B cell (primary cell): Measurements from ENCODE around the gene SLC6A6. TPM values are rescaled to one million over a fixed set of nuclear protein-coding genes. Genes with fewer than 3 reads are reported as not detected.

Experiments
- ATAC-seq: fragments of 200-7000 bp; cut with Tn5 transposase; one replicate; pipeline ENCODE4 v1.10.0; 2021; ENCODE audit warnings: low read depth, mild to moderate bottlenecking, moderate number of reproducible peaks, moderate library complexity
- CTCF ChIA-PET: fragments of 350-600 bp; sonication (Branson Sonifier 250); formaldehyde crosslinking; loops from one replicate; lab custom pipeline; 2021; ENCODE audit warnings: antibody characterized with exemption, inconsistent platforms; lab: Charles Lee
- POLR2A ChIA-PET: fragments of 350-600 bp; sonication (Branson Sonifier 250); formaldehyde crosslinking; loops from one replicate; lab custom pipeline; 2021; ENCODE audit warnings: antibody characterized with exemption; lab: Charles Lee
- DNase-seq: peaks from one replicate; pipeline ENCODE4 v3.0.0; 2013
- H2AFZ ChIP-seq: 2 replicates; pipeline ENCODE4 v1.6.1; 2012; ENCODE audit warnings: mild to moderate bottlenecking, low read depth, low read length; ENCODE audit not compliant: insufficient read depth, poor library complexity, severe bottlenecking
- H3K27ac ChIP-seq, 2 donors: 1 replicate in 1 of 2; 2 replicates in 1 of 2; pipeline ENCODE4 v1.5.1; 2012 to 2013; ENCODE audit warnings: low read length in 2 of 2, mild to moderate bottlenecking in 2 of 2, moderate library complexity in 1 of 2
- H3K27me3 ChIP-seq, 4 experiments: fragments of 200-600 bp in 1 of 4; sonication (generic) in 1 of 4; replicated peaks in 1 of 4; 1 replicate in 2 of 4; 2 replicates in 2 of 4; pipeline versions ENCODE4 v1.6.1 to v1.7.0; 2013 to 2016; ENCODE audit warnings: low read length in 3 of 4, mild to moderate bottlenecking in 2 of 4, mixed read lengths in 1 of 4, moderate library complexity in 1 of 4; ENCODE audit not compliant: insufficient read depth in 4 of 4, control insufficient read depth in 3 of 4; ENCODE audit errors: control extremely low read depth in 1 of 4
- H3K36me3 ChIP-seq, 2 experiments: replicated peaks in 1 of 2; 1 replicate in 1 of 2; 2 replicates in 1 of 2; pipeline versions ENCODE4 v1.6.1 to v1.7.1; 2013; ENCODE audit warnings: low read length in 1 of 2; ENCODE audit not compliant: insufficient read depth in 2 of 2, control insufficient read depth in 1 of 2; ENCODE audit errors: control extremely low read depth in 1 of 2, extremely low read depth in 1 of 2
- H3K4me1 ChIP-seq, 2 donors: fragments of 200-600 bp in 1 of 2; sonication (generic) in 1 of 2; 1 replicate in 1 of 2; 2 replicates in 1 of 2; pipeline versions ENCODE4 v1.5.1 to v1.6.1; 2013 to 2017; ENCODE audit warnings: low read length in 2 of 2; ENCODE audit not compliant: control insufficient read depth in 2 of 2, insufficient read depth in 2 of 2
- H3K4me2 ChIP-seq: replicated peaks from 2 replicates; pipeline ENCODE3; 2012; ENCODE audit warnings: mild to moderate bottlenecking, low read depth, low read length; ENCODE audit not compliant: poor library complexity, severe bottlenecking
- H3K4me3 ChIP-seq, 5 experiments: fragments of 200-600 bp in 1 of 5; sonication (generic) in 1 of 5; 1 replicate in 3 of 5; 2 replicates in 2 of 5; pipeline versions ENCODE4 v1.5.1 to v1.7.0; 2011 to 2016; ENCODE audit warnings: low read length in 4 of 5, mild to moderate bottlenecking in 4 of 5, low read depth in 2 of 5, control low read depth in 1 of 5, moderate library complexity in 1 of 5; ENCODE audit not compliant: insufficient read depth in 1 of 5; ENCODE audit errors: control extremely low read depth in 1 of 5, extremely low read depth in 1 of 5
- H3K79me2 ChIP-seq: fragments of 200-600 bp; sonication (generic); one replicate; pipeline ENCODE4 v1.6.0; 2016; ENCODE audit warnings: low read length; ENCODE audit not compliant: control insufficient read depth, insufficient read depth
- H3K9ac ChIP-seq: fragments of 200-600 bp; sonication (generic); 2 replicates; pipeline ENCODE4 v1.6.1; 2017; ENCODE audit warnings: mild to moderate bottlenecking, low read length, moderate library complexity
- H3K9me3 ChIP-seq, 3 donors: one replicate each; pipeline versions ENCODE4 v1.6.1 to v1.7.1; 2013; ENCODE audit warnings: low read length in 2 of 3; ENCODE audit not compliant: control insufficient read depth in 2 of 3, insufficient read depth in 1 of 3; ENCODE audit errors: control extremely low read depth in 1 of 3
- H4K20me1 ChIP-seq: 2 replicates; pipeline ENCODE4 v1.6.0; 2012; ENCODE audit warnings: mild to moderate bottlenecking, low read length; ENCODE audit not compliant: insufficient read depth, control insufficient read depth, poor library complexity, severe bottlenecking
- H3K27ac Mint-ChIP-seq: one replicate; pipeline ENCODE4 v1.8.0; 2021; ENCODE audit warnings: mixed read lengths
- H3K27me3 Mint-ChIP-seq: one replicate; pipeline ENCODE4 v1.8.0; 2021; ENCODE audit warnings: mixed read lengths
- H3K4me1 Mint-ChIP-seq: one replicate; pipeline ENCODE4 v1.8.0; 2021; ENCODE audit warnings: mixed read lengths
- H3K4me3 Mint-ChIP-seq: one replicate; pipeline ENCODE4 v1.8.0; 2021; ENCODE audit warnings: mixed read lengths
- H3K9me3 Mint-ChIP-seq: one replicate; pipeline ENCODE4 v1.8.0; 2022; ENCODE audit warnings: mixed read lengths; ENCODE audit not compliant: insufficient read depth
- EZH2 ChIP-seq: IDR thresholded peaks from 2 replicates; pipeline ENCODE4 v1.6.1; 2012; ENCODE audit warnings: borderline replicate concordance, low read depth, mild to moderate bottlenecking, moderate library complexity, low read length; ENCODE audit not compliant: insufficient read depth, poor library complexity, severe bottlenecking
- WGBS: methylation state at CpG from one replicate; pipeline ENCODE4 v1.1.5; 2013; ENCODE audit warnings: missing lambda C conversion rate; ENCODE audit not compliant: insufficient coverage; 5-methylcytosine and 5-hydroxymethylcytosine counted together
- intact Hi-C: fragments of 100-400 bp; cut with micrococcal nuclease; formaldehyde crosslinking; loops from one replicate; pipeline ENCODE4 v1.10.0; 2022
- polyA plus RNA-seq: library from polyadenylated mRNA; depleted of rRNA; stranded (reverse); fragments of >200 nt; gene quantifications from 2 replicates; pipeline ENCODE4 v1.2.3, GENCODE V29; 2012
- total RNA-seq, 2 donors: library from RNA; stranded (reverse); fragments of 120-200 nt in 1 of 2; gene quantifications; 1 replicate in 1 of 2; 2 replicates in 1 of 2; pipeline versions ENCODE4 v1.2.3 to v1.2.4, GENCODE V29; 2013 to 2022
- TF ChIP-seq, protein P1 (sequence below): fragments of 200-600 bp; IDR thresholded peaks from one replicate; pipeline ENCODE4 v1.8.0; 2022; ENCODE audit warnings: antibody characterized with exemption, mild to moderate bottlenecking

SLC6A6 gene
- total and polyA plus RNA-seq, 2 donors (not counting 1 experiment from before 2014, with no cell fraction given), result 34.2 to 48.7 TPM

GRCh38 chr3:14456794-14457193 lies 54.4 kb downstream of the SLC6A6 start:
- no peaks in the 10 kb centered on the region for H3K4me1 ChIP-seq
- no peak overlapping the region for H2AFZ ChIP-seq
- no peak overlapping the region for H3K4me2 ChIP-seq
- Mint-ChIP-seq H3K27me3 (no peaks in the 10 kb centered on the region), H3K4me3 (no peak overlapping the region), H3K9me3 (no peaks in the 10 kb centered on the region), H3K4me1 (peaks cover 14% of the 10 kb centered on the region), H3K27ac (no peak overlapping the region)
- no peak overlapping the region for H3K4me3 ChIP-seq
- peaks cover 0 to 48% of the 10 kb centered on the region in 2 experiments for H3K36me3 ChIP-seq
- ChIA-PET CTCF (interaction anchor here (0.5 to 2.0 kb wide), 6 partner anchors 11 to 253 kb away, joined by 3 to 6 read pairs (median 4); no protein-coding TSS in a partner anchor), POLR2A (no interaction called here)
- no peaks in the 10 kb centered on the region for H4K20me1 ChIP-seq
- H3K9me3 ChIP-seq, result no peaks in the 10 kb centered on the region
- intact Hi-C loops, result no loop called here
- ATAC-seq (no peak), DNase-seq (no peak)
- H3K9ac ChIP-seq, result no peak overlapping the region
- no peaks in the 10 kb centered on the region for H3K79me2 ChIP-seq
- TF ChIP-seq EZH2, result no peak
- TF ChIP-seq, protein P1, sequence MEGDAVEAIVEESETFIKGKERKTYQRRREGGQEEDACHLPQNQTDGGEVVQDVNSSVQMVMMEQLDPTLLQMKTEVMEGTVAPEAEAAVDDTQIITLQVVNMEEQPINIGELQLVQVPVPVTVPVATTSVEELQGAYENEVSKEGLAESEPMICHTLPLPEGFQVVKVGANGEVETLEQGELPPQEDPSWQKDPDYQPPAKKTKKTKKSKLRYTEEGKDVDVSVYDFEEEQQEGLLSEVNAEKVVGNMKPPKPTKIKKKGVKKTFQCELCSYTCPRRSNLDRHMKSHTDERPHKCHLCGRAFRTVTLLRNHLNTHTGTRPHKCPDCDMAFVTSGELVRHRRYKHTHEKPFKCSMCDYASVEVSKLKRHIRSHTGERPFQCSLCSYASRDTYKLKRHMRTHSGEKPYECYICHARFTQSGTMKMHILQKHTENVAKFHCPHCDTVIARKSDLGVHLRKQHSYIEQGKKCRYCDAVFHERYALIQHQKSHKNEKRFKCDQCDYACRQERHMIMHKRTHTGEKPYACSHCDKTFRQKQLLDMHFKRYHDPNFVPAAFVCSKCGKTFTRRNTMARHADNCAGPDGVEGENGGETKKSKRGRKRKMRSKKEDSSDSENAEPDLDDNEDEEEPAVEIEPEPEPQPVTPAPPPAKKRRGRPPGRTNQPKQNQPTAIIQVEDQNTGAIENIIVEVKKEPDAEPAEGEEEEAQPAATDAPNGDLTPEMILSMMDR, result no peak
- 96% methylated on average over 8 of the region's 8 CpGs for WGBS
- H3K27ac ChIP-seq, result no peak overlapping the region
- H3K27me3 ChIP-seq, result no peaks in the 10 kb centered on the region

DNA sequence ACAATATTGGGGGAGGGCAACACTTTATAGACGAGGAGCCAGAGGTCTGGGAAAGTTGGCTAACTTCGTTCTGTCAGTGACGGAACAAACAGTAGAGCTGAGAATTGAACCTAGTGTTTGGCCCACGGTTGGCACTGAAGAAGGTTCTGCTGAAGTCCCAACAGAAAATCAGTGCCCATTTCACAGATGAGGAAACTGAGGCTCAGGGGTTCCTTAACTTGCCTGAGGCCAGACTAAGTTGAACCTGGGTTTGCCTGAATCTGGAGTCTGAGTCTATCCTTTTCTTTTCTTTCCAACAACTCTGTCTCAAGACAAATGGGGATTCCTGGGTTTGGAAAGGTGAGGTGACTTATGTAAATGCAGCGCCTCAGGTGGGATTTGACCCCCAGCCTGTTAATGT lies 55.1 kb downstream of the SLC6A6 start:
- H3K9me3 ChIP-seq, result no peaks in the 10 kb centered on the region
- TF ChIP-seq, protein P1, result no peak
- no peak for TF ChIP-seq EZH2
- no peak overlapping the region for H3K4me2 ChIP-seq
- WGBS, result 96% methylated on average over 5 of the region's 5 CpGs
- intact Hi-C loops, result no loop called here
- H4K20me1 ChIP-seq, result no peaks in the 10 kb centered on the region
- H3K9me3 Mint-ChIP-seq, result no peaks in the 10 kb centered on the region
- H3K27ac ChIP-seq, result no peak overlapping the region
- DNase-seq (no peak), ATAC-seq (no peak)
- H3K4me1 ChIP-seq, result no peaks in the 10 kb centered on the region
- peaks cover 0 to 49% of the 10 kb centered on the region in 2 experiments for H3K36me3 ChIP-seq
- H3K79me2 ChIP-seq, result no peaks in the 10 kb centered on the region
- no peaks in the 10 kb centered on the region for H3K27me3 ChIP-seq
- no peak overlapping the region for H2AFZ ChIP-seq
- H3K4me3 Mint-ChIP-seq, result no peak overlapping the region
- no peak overlapping the region for H3K27ac Mint-ChIP-seq
- ChIA-PET POLR2A (no interaction called here), CTCF (interaction anchor here (6.2 kb wide), 1 partner anchor 196 kb away, joined by 80 read pairs; no protein-coding TSS in a partner anchor)
- no peak overlapping the region for H3K9ac ChIP-seq
- H3K4me1 Mint-ChIP-seq, result peaks cover 14% of the 10 kb centered on the region
- no peaks in the 10 kb centered on the region for H3K27me3 Mint-ChIP-seq
- no peak overlapping the region for H3K4me3 ChIP-seq
